Neural progenitor cell (in vitro differentiated cells): ENCODE data around the gene EPS8L1. TPM values are rescaled to one million over a fixed set of nuclear protein-coding genes. Genes with fewer than 3 reads are reported as not detected.
A peak's percentile ranks its signal among the peaks of the same experiment; 100 is the strongest.

ENCODE experiments used
- DNase-seq: peaks from one replicate; pipeline ENCODE4 v3.0.0-alpha.2; 2016; ENCODE audit warnings: low spot score
- H2AFZ ChIP-seq: fragments of 200-600 bp; sonication (generic); replicated peaks from 2 replicates; pipeline ENCODE4 v1.6.1; 2016; ENCODE audit warnings: antibody characterized with exemption
- H3F3A ChIP-seq: fragments of 200-600 bp; sonication (generic); 2 replicates; pipeline ENCODE4 v1.6.1; 2016; ENCODE audit warnings: antibody characterized with exemption, low read depth
- H3K27ac ChIP-seq: fragments of 200-600 bp; sonication (generic); 2 replicates; pipeline ENCODE4 v1.5.1; 2016; ENCODE audit warnings: mild to moderate bottlenecking
- H3K27me3 ChIP-seq: fragments of 200-600 bp; sonication (generic); 2 replicates; pipeline ENCODE4 v1.6.1; 2016; ENCODE audit warnings: mild to moderate bottlenecking, moderate library complexity
- H3K36me3 ChIP-seq: fragments of 200-600 bp; sonication (generic); 2 replicates; pipeline ENCODE4 v1.5.1; 2016
- H3K4me1 ChIP-seq: fragments of 200-600 bp; sonication (generic); 2 replicates; pipeline ENCODE4 v1.6.1; 2016; ENCODE audit warnings: mixed run types
- H3K4me2 ChIP-seq: fragments of 200-600 bp; sonication (generic); 2 replicates; pipeline ENCODE4 v1.6.1; 2016
- H3K4me3 ChIP-seq: fragments of 200-600 bp; sonication (generic); 2 replicates; pipeline ENCODE4 v1.5.1; 2016
- H3K79me2 ChIP-seq: fragments of 200-600 bp; sonication (generic); 2 replicates; pipeline ENCODE4 v1.6.1; 2016; ENCODE audit warnings: low read depth
- H3K9ac ChIP-seq: fragments of 200-600 bp; sonication (generic); 2 replicates; pipeline ENCODE4 v1.6.1; 2016
- H3K9me3 ChIP-seq: fragments of 200-600 bp; sonication (generic); 2 replicates; pipeline ENCODE4 v1.5.1; 2016; ENCODE audit warnings: low read depth
- H4K20me1 ChIP-seq: fragments of 200-600 bp; sonication (generic); 2 replicates; pipeline ENCODE4 v1.6.1; 2016; ENCODE audit warnings: low read depth
- H3K27ac Mint-ChIP-seq: 3 replicates; pipeline ENCODE4 v1.8.0; 2021; ENCODE audit warnings: mixed read lengths
- H3K27me3 Mint-ChIP-seq: 2 replicates; pipeline ENCODE4 v1.8.0; 2022; ENCODE audit warnings: low read depth, mild to moderate bottlenecking, inconsistent platforms, moderate library complexity, mixed read lengths; ENCODE audit not compliant: insufficient read depth
- H3K36me3 Mint-ChIP-seq: 3 replicates; pipeline ENCODE4 v1.8.0; 2021; ENCODE audit warnings: mixed read lengths
- H3K4me1 Mint-ChIP-seq: 3 replicates; pipeline ENCODE4 v1.8.0; 2021; ENCODE audit warnings: mixed read lengths
- H3K4me3 Mint-ChIP-seq: 3 replicates; pipeline ENCODE4 v1.8.0; 2021; ENCODE audit warnings: mild to moderate bottlenecking, moderate library complexity, mixed read lengths
- H3K9me3 Mint-ChIP-seq: 3 replicates; pipeline ENCODE4 v1.8.0; 2020; ENCODE audit warnings: mixed read lengths
- EZH2 ChIP-seq: fragments of 200-600 bp; sonication (generic); IDR thresholded peaks from 2 replicates; pipeline ENCODE4 v1.6.1; 2017; ENCODE audit warnings: antibody characterized with exemption, mild to moderate bottlenecking, moderate library complexity
- EZH2phosphoT487 ChIP-seq: fragments of 200-600 bp; sonication (generic); IDR thresholded peaks from 2 replicates; pipeline ENCODE4 v1.6.1; 2017; ENCODE audit warnings: antibody characterized with exemption
- total RNA-seq: library from RNA; depleted of rRNA; stranded (reverse); fragments of >200 nt; gene quantifications from 2 replicates; pipeline ENCODE4 v1.2.3, GENCODE V29; 2015; ENCODE audit warnings: low replicate concordance
- TF ChIP-seq, protein P1 (sequence below): fragments of 200-600 bp; sonication (generic); IDR thresholded peaks from 2 replicates; pipeline ENCODE4 v1.5.1; 2017; ENCODE audit warnings: antibody characterized with exemption, mild to moderate bottlenecking

The EPS8L1 gene
- total RNA-seq, 1 donor from 2014 or later = 7.0 TPM

DNA sequence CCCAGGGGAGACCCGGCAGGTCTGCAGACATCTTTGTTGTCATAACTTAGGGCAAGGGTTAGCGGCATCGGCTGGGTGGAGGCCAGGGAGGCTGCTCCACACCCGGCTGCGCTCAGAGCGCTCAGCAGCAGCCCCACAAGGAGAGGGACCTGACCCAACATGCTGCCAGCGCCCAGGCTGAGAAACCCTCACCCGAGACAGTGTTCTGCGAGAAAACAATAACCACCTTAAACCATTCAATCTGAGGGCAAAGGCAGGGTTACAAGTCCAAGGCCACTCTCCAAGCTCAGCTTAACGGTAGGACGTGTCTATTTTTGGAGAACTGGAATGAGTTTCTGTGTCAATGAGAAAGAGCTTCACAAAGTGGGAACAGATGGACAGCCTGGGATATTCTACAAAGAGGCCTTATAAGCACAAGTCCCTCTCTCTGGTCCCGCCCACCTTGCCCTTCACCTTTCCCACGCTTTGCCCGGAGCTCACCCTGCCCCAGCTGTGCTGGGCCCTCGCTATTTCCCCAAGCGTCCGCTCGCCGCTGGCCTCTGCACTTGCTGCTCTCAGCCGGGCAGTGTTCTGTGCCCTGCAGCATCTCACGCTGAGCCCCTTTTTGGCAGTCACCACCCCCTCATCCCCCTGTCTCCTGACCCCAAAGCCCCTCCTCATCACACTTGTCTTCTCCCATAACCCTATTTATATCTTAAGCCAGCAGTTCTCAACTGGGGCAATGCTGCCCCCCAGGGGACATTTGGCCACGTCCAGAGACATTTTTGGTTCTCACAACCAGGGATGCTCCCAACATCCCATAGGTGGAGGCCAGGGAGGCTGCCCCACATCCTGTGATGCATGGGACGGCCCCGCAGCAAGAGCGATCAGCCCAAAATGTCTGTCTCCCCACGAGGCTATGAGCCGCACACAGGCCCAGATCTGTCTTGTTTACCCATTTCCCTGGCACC lies 24.2 kb downstream of the EPS8L1 start:
- no peak for TF ChIP-seq EZH2phosphoT487
- TF ChIP-seq EZH2 = no peak
- TF ChIP-seq, protein P1, sequence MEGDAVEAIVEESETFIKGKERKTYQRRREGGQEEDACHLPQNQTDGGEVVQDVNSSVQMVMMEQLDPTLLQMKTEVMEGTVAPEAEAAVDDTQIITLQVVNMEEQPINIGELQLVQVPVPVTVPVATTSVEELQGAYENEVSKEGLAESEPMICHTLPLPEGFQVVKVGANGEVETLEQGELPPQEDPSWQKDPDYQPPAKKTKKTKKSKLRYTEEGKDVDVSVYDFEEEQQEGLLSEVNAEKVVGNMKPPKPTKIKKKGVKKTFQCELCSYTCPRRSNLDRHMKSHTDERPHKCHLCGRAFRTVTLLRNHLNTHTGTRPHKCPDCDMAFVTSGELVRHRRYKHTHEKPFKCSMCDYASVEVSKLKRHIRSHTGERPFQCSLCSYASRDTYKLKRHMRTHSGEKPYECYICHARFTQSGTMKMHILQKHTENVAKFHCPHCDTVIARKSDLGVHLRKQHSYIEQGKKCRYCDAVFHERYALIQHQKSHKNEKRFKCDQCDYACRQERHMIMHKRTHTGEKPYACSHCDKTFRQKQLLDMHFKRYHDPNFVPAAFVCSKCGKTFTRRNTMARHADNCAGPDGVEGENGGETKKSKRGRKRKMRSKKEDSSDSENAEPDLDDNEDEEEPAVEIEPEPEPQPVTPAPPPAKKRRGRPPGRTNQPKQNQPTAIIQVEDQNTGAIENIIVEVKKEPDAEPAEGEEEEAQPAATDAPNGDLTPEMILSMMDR = peak; percentile 46
- H3K27me3 ChIP-seq = no peaks in the 10 kb centered on the region
- H3K4me3 ChIP-seq = no peak overlapping the region
- H2AFZ ChIP-seq = no peak overlapping the region
- H4K20me1 ChIP-seq = peaks cover 34% of the 10 kb centered on the region
- H3K4me1 ChIP-seq = no peaks in the 10 kb centered on the region
- H3K27me3 Mint-ChIP-seq = no peaks in the 10 kb centered on the region
- peak; percentile 46 for DNase-seq
- H3K36me3 Mint-ChIP-seq = peaks cover 14% of the 10 kb centered on the region
- H3K9me3 ChIP-seq = no peaks in the 10 kb centered on the region
- H3K27ac ChIP-seq = no peak overlapping the region
- peak overlapping the region; percentile 64 for H3K27ac Mint-ChIP-seq
- H3K79me2 ChIP-seq = no peaks in the 10 kb centered on the region
- H3F3A ChIP-seq = peaks cover under 1% of the 10 kb centered on the region
- H3K4me3 Mint-ChIP-seq = no peak overlapping the region
- peaks cover 5% of the 10 kb centered on the region for H3K36me3 ChIP-seq
- no peaks in the 10 kb centered on the region for H3K9me3 Mint-ChIP-seq
- H3K9ac ChIP-seq = no peak overlapping the region
- H3K4me1 Mint-ChIP-seq = peaks cover 15% of the 10 kb centered on the region
- no peak overlapping the region for H3K4me2 ChIP-seq

DNA sequence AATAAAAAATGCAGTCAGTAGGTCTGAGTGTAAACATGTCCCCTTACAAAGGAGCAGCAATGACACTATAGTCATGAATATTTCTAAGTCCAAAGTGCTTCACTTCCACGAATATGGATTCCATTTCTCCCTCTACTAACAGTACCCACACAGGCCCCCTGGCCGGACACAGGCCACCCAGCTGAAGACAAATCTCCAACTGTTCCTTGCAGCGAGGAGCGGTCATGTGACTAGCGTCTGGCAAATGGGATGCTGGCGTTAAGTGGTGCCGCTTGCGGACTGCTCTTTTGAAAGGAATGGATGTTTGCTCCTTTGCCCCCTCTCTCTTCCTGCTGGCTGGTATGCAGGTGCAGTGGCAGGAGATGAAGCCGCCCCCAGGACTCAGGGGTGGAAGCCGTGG lies 25.6 kb downstream of the EPS8L1 start:
- H3K79me2 ChIP-seq = peaks cover 6% of the 10 kb centered on the region
- no peak overlapping the region for H2AFZ ChIP-seq
- H3K4me2 ChIP-seq = no peak overlapping the region
- Mint-ChIP-seq H3K9me3 (no peaks in the 10 kb centered on the region), H3K4me1 (peaks cover 14% of the 10 kb centered on the region), H3K27ac (no peak overlapping the region), H3K36me3 (peaks cover 19% of the 10 kb centered on the region), H3K4me3 (no peak overlapping the region), H3K27me3 (no peaks in the 10 kb centered on the region)
- no peaks in the 10 kb centered on the region for H3K4me1 ChIP-seq
- TF ChIP-seq, protein P1 = no peak
- TF ChIP-seq EZH2phosphoT487 (no peak), EZH2 (no peak)
- H3F3A ChIP-seq = no peaks in the 10 kb centered on the region
- H3K36me3 ChIP-seq = peaks cover 5% of the 10 kb centered on the region
- no peak overlapping the region for H3K9ac ChIP-seq
- no peak overlapping the region for H3K27ac ChIP-seq
- H3K9me3 ChIP-seq = no peaks in the 10 kb centered on the region
- DNase-seq = no peak
- no peak overlapping the region for H3K4me3 ChIP-seq
- no peaks in the 10 kb centered on the region for H3K27me3 ChIP-seq
- H4K20me1 ChIP-seq = peaks cover 21% of the 10 kb centered on the region

DNA sequence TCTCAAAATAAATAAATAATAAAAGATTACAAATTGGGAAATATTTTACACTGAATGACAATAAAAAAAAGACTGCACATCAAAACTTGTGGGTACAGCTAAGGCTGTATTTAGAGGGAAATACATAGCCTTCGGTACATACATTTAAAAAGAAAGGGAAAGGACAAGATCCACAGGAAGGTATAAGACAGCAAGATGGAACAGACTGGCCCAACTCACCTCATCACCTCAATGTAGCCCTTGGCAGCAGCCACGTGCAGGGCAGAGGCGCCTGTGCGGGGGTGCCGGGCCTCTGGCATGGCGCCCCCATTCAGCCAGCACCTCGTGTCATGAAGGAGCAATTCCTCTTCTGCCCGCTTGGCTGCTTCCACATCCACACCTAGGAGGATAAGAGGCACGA lies 27.5 kb downstream of the EPS8L1 start:
- no peak overlapping the region for H2AFZ ChIP-seq
- H3K9ac ChIP-seq = no peak overlapping the region
- H3K27me3 Mint-ChIP-seq = no peaks in the 10 kb centered on the region
- H3K4me2 ChIP-seq = no peak overlapping the region
- H3F3A ChIP-seq = no peaks in the 10 kb centered on the region
- peaks cover 6% of the 10 kb centered on the region for H3K79me2 ChIP-seq
- no peaks in the 10 kb centered on the region for H3K27me3 ChIP-seq
- H4K20me1 ChIP-seq = peaks cover 29% of the 10 kb centered on the region
- H3K9me3 Mint-ChIP-seq = no peaks in the 10 kb centered on the region
- no peaks in the 10 kb centered on the region for H3K4me1 ChIP-seq
- H3K4me3 ChIP-seq = no peak overlapping the region
- H3K36me3 Mint-ChIP-seq = peaks cover 19% of the 10 kb centered on the region
- H3K4me3 Mint-ChIP-seq = no peak overlapping the region
- H3K4me1 Mint-ChIP-seq = peaks cover 10% of the 10 kb centered on the region
- H3K9me3 ChIP-seq = no peaks in the 10 kb centered on the region
- TF ChIP-seq, protein P1 = no peak
- TF ChIP-seq EZH2 (no peak), EZH2phosphoT487 (no peak)
- DNase-seq = no peak
- peaks cover 5% of the 10 kb centered on the region for H3K36me3 ChIP-seq
- no peak overlapping the region for H3K27ac Mint-ChIP-seq
- H3K27ac ChIP-seq = no peak overlapping the region
